ENCODE data around the gene CLCA2. TPM values are rescaled to one million over a fixed set of nuclear protein-coding genes. Genes with fewer than 3 reads are reported as not detected.

Gene CLCA2
- total and polyA plus RNA-seq, 2 of the 8 experiments (the other 6 are each of a cell fraction or from before 2014, with no cell fraction given), result not detected

GRCh38 chr1:86377341-86377740 lies 46.6 kb upstream of the CLCA2 start:
- no peak overlapping the region for H3K23ac ChIP-seq (ENCODE audit: insufficient read length)
- no peak overlapping the region for H2BK20ac ChIP-seq (ENCODE audit: low read length)
- H2BK120ac ChIP-seq (replicated peaks; ENCODE audit: low read depth, low read length), result no peak overlapping the region
- H3K27me3 ChIP-seq (replicated peaks in 1 of 4; ENCODE audit: control insufficient read depth in 3 of 4, extremely low read depth in 1 of 4, insufficient read depth in 3 of 4, low read length in 3 of 4), result no peaks in the 10 kb centered on the region
- no peaks in the 10 kb centered on the region for H3K79me2 ChIP-seq (ENCODE audit: control insufficient read depth in 1 of 2, insufficient read depth in 2 of 2, low read length in 2 of 2)
- CTCF ChIA-PET (ENCODE audit: partially characterized antibody), result interaction anchor here (0.9 kb wide), 1 partner anchor 122 kb away, joined by 3 read pairs; no protein-coding TSS in a partner anchor
- no peak overlapping the region for H2BK12ac ChIP-seq (ENCODE audit: low read depth, low read length)
- no peak for FAIRE-seq
- no peaks in the 10 kb centered on the region for H3K79me1 ChIP-seq (ENCODE audit: low read depth, low read length)
- H2AK5ac ChIP-seq (ENCODE audit: low read depth, low read length), result no peak overlapping the region
- peaks cover 13 to 16% of the 10 kb centered on the region in 2 experiments for H3K9me3 ChIP-seq (ENCODE audit: insufficient read depth in 2 of 2, low read depth in 1 of 2, low read length in 1 of 2)
- H3K36me3 ChIP-seq (ENCODE audit: control insufficient read depth in 2 of 4, insufficient read depth in 4 of 4, low read length in 3 of 4), result peaks cover 0 to 14% (median 6%) of the 10 kb centered on the region in 4 experiments; a peak in 3 of 8 replicates
- H3K27ac ChIP-seq (ENCODE audit: low read depth, low read length), result no peak overlapping the region
- H3K4me2 ChIP-seq (ENCODE audit: insufficient read depth in 1 of 2, low read depth in 2 of 2, low read length in 2 of 2), result no peak overlapping the region
- no peak overlapping the region for H3K14ac ChIP-seq (ENCODE audit: insufficient read length)
- WGBS, 2 experiments (ENCODE audit: extremely low coverage in 1 of 2, insufficient coverage in 1 of 2, insufficient read length in 1 of 2, insufficient replicate concordance in 2 of 2, low coverage in 1 of 2, low lambda C conversion rate in 2 of 2, missing lambda C conversion rate in 1 of 2), result 91% methylated on average over 1 of the region's 1 CpG; no CpG with 5 or more reads in 1 of the 2 experiments
- POLR2A ChIA-PET (ENCODE audit: partially characterized antibody), result no interaction called here
- H4K91ac ChIP-seq (replicated peaks; ENCODE audit: insufficient read length, low read length), result no peak overlapping the region
- H3K4me3 ChIP-seq (ENCODE audit: extremely low read depth in 1 of 4, insufficient read depth in 2 of 4, low read depth in 3 of 4, low read length in 4 of 4), result no peak overlapping the region
- DNase-seq (ENCODE audit: low read depth in 1 of 2, low spot score in 2 of 2), result no peak
- no peaks in the 10 kb centered on the region for H3K4me1 ChIP-seq (replicated peaks in 1 of 4; ENCODE audit: control insufficient read depth in 3 of 4, insufficient read depth in 4 of 4, low read length in 3 of 4)
- no peak overlapping the region for H4K8ac ChIP-seq (ENCODE audit: extremely low read depth, insufficient read depth, low read length)
- no peaks in the 10 kb centered on the region for H3K23me2 ChIP-seq (ENCODE audit: low read depth, low read length)
- H4K20me1 ChIP-seq (replicated peaks in 1 of 2; ENCODE audit: control insufficient read depth in 1 of 2, insufficient read depth in 2 of 2, low read length in 2 of 2), result no peaks in the 10 kb centered on the region
- H2BK15ac ChIP-seq (ENCODE audit: low read length), result no peak overlapping the region
- H2BK5ac ChIP-seq (ENCODE audit: low read depth, low read length), result no peak overlapping the region
- no peak overlapping the region for H3K9ac ChIP-seq (replicated peaks in 1 of 4; ENCODE audit: extremely low read depth in 1 of 4, low read depth in 3 of 4, low read length in 3 of 4)
- H3K18ac ChIP-seq (ENCODE audit: extremely low read depth, low read length), result no peak overlapping the region
- H3K56ac ChIP-seq (replicated peaks; ENCODE audit: insufficient read length, low read depth, low read length), result no peak overlapping the region
- H2AFZ ChIP-seq (ENCODE audit: low read length), result no peak overlapping the region
- H3K4ac ChIP-seq (replicated peaks; ENCODE audit: insufficient read length, low read depth, low read length), result no peak overlapping the region
- no peak overlapping the region for H4K5ac ChIP-seq (ENCODE audit: insufficient read length, low read depth, low read length)
- no peak for TF ChIP-seq GABPA (IDR thresholded peaks at IDR 0.05; ENCODE audit: borderline replicate concordance, insufficient read depth, low read length)
- TF ChIP-seq TCF12 (IDR thresholded peaks at IDR 0.05; ENCODE audit: low read depth, low read length), result no peak
- no peak for TF ChIP-seq TAF1 (IDR thresholded peaks at IDR 0.05; ENCODE audit: low read depth, low read length)
- no peak for TF ChIP-seq POLR2A (IDR thresholded peaks at IDR 0.05; ENCODE audit: control extremely low read depth in 1 of 2, low read depth in 2 of 2, low read length in 2 of 2)
- no peak for TF ChIP-seq TAF7 (optimal IDR thresholded peaks at IDR 0.05; ENCODE audit: borderline replicate concordance, low read depth, low read length)
- TF ChIP-seq KDM4A (IDR thresholded peaks at IDR 0.05; ENCODE audit: low read depth, low read length, severe bottlenecking), result no peak
- TF ChIP-seq PHF8 (conservative IDR thresholded peaks at IDR 0.05; ENCODE audit: low read depth, low read length), result no peak
- no peak for TF ChIP-seq ATF2 (IDR thresholded peaks at IDR 0.05; ENCODE audit: low read length)
- no peak for TF ChIP-seq SP2 (IDR thresholded peaks at IDR 0.05; ENCODE audit: low read length)
- no peak for TF ChIP-seq ATF3 (IDR thresholded peaks at IDR 0.05; ENCODE audit: insufficient read depth, low read depth, low read length)
- no peak for TF ChIP-seq TBP (IDR thresholded peaks at IDR 0.05; ENCODE audit: low read depth, low read length)
- no peak for TF ChIP-seq KDM1A (IDR thresholded peaks at IDR 0.05; ENCODE audit: borderline replicate concordance, low read length)
- no peak for TF ChIP-seq KDM5A (IDR thresholded peaks at IDR 0.05; ENCODE audit: low read length)

All from H1 (cell line).